Fibroblast of skin of right biceps (primary cell): Measurements from ENCODE around the gene ZNF618.
"Not testable (repeated sequence)": the region's sequence is repeated elsewhere in the genome, so short reads cannot be mapped to it uniquely, and the experiment has no call there.

ENCODE experiments used
- DNase-seq: peaks from one replicate; pipeline ENCODE4 v3.0.0-alpha.2; 2013

Gene ZNF618

DNA sequence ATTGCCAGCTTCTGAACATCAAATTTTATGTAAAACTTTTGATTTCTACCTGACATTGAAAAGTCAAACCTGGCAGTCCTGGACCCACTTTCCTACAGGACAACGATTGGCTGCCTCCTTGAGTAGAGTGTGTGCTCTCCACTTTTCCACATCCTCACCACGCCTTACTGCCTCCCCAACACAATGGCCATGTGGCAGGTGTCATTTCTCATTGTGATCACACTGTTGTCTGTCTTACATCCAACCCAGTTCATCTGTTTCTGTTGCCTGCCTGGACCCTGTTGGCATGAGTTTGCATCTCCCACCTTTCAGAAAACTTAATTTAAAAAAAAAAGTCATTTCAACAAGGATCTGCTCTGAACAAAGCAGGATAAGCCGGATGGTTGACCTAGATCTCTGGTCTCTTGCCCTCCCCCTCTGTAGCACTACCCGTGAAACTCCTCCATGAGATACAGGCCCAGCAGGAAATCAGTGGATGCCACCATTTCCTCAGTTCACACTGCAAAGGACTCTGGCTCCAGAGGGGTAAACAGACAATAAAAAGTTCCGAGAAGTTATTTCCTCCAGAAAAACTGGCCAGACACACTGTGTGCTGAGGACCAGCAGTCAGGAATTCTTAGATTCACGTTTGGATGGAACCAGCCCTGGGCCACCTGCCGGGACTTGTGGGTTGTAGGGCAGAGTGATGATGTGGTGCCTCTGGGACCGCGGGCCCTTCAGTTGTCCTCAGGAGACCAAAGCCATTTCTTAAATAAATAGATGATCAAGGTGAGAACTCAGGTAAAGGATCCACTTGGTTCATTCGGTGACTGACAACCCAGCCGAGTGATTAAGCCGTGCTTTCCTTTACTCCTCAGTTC lies 153.4 kb downstream of the ZNF618 start:
- DNase-seq: no peak

DNA sequence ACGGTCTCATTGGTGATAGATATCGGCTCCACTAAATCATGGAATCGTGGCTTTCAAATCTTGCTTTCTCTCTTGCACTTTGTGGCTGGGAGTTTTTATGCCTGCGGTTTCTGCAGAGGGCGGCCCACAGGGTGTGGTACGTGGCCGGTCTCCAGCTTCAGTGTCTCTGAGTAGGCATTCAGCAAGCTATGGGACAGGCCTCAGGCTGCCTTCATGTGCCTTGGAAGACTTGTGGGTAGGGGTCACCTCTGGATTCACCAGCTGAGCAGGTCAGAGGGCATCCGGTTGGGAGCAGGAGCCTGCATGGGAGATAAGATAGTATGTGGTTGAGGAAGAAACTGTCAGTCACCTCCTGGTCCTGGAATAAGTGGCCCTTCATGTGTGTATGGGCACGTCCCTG lies 154.3 kb downstream of the ZNF618 start:
- DNase-seq: no peak

DNA sequence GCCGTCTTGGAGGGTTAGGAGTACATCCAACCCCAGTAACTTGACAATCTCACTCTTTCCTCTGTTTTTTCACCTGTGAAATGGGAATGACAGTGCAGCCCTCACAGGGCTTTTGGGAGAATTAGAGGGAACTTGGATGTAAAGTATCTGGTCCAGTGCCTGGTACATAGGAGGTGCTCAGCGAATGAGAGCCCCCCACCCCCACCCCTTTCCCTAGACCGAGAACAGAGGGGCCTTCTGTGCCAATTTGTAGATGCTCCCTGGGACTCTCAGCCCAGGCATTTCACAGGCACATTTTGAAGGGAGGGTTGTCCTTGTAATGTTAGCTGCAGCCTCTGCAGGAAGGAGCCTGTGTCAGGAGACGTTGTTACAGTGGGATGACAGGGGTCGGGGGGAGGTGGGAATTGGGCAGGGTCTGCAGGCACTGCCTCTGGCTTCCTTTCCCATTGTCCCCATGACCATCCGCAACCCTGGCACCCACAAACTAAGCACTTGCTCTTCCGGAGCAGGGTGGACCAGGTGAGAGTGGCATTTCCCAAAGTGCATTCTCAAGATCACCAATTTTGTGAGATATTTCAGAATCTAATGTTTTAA lies 155.0 kb downstream of the ZNF618 start:
- DNase-seq: no peak

DNA sequence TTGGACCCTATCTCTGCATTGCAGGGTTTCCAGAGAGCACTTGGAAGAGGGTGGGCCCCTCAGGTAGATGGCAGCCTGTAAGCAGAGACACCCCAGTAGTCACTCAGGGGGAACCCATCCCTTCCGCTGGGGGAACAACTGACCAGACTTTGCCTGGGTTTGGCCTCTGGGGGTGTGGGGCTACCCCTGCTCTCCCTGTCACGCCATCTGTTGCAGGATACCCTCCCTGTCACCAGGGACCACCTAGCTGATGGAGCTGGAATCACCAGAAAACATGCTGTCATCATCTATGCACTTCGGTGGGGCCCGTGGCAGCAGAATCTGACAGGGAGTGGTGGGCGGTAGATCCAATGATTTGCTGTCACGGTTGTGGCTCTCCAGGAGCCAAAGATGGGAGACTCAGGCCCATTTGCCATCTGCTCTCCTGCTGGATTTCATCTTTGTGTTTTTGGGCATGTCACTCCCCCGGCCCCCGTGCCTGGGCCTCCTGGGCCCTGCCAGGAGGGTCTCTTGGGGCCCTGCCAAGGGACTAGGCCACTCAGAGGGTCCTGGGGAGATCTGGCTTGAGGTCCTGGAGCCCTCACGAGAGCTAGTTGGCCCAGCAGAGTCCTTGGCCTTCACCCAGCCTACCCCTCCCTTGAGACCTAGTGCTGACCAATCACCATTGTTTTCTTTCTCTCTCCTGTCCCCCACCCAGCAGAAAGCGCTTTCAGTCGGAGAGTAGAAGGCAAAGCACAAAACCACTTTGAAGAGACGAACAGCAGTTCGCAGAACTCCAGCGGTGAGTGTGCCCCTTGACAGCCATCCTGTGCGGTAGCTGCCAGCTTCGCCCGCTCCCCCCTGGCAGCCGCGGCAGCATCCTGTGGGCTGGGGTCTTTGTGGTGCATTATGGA lies 156.1 kb downstream of the ZNF618 start:
- DNase-seq: no peak

DNA sequence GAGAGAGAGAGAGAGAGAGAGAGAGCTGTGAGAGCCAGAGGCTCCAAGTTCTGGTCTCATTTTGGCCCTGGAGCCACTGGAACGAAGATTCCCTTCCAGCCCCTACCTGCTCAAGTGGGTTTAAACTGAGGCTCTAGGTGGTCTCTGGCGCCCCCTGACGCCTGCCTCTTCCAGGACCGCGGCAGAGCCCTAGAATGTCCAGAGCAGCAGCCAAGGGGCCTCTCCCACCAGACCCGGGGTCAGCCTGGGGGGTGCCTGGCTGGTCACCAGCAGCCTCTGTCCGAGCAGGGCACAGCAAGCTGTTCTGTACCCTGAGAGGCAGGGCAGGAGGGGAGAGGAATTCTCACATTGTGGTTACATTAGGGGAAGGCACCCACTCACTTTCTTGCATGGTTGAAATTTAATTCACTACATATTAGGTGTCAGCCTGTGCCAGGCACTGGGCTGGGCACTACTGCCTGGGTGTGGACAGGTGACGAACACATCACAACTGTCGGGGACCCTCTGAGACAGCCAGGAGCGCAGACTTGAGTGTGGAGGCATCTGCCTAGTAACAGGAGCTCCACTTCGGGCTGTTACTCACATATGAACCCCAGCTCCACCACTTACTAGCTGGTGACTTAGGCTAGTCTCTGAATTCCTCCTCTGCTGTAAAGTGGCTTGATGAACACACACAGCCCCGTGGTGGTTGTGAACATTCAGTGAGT lies 157.4 kb downstream of the ZNF618 start:
- DNase-seq: peak; percentile 11

DNA sequence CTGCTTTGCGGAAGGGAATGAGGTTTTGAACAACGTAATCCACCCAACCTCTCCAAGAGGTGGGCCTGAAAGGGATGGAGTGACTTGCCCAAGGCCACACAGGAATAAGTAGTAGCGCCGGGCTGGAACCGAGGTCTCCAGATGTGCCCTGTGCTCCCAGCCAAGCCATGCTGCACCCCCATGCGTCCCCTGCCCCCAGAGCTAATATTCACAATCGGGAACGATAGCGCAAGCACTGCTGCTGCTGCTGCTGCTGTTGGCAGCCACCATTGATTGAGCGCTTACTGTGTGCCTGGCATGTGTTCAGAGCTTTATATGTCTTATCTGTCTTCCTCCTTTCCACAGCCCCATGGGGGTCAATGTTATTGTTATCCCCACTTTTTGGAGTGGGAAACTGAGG lies 158.1 kb downstream of the ZNF618 start:
- DNase-seq: no peak

DNA sequence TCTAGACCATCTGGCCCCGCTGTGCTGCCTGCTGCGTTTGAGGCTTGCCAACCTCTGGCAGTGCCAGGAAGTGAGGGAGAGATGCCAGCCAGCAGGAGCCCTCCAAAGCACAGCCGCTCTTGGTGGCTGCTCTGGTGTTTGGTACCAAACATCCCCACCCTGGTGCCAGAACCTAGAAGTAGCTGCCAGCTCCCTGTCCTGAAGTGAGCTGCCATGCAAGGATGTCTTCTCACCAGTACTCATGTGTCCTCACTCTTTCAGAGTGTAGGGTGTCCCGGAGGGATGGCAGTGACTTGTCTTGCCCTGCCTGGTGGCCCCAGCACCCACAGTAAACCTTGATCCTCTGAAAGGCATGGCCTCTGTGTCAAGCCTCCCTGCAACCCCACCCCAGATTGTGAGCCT lies 158.6 kb downstream of the ZNF618 start:
- DNase-seq: no peak

DNA sequence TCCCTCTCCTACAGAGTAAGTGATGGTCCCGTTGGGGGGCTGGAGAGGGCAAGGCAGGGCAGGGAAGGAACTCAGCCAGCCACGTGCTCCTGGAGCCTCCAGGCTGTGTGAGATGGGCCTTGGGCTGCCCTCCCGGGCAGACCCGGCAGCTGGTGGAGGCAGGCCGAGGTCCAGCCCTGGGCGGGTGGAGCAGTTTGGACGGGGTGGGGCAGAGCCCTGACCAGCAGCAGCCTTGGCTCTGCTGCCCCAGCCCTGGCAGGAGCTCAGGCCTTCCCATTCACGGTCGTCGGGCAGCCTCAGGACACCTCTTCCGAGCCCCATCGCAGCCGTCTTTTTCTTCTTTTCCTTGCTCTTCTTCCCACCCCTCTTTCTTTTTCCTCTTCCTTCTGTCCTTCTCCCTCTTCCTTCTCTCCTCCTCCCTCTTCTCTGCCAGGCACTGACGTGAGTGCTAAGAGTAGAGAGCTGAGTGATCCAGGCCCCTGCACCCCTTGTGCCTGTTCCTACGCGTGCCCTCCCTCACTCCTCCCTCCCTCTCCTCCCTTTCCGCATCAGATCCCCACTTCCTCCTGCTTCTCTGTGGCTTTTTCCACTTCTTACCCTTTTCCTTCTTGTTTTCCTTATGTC lies 159.2 kb downstream of the ZNF618 start:
- no peak for DNase-seq

DNA sequence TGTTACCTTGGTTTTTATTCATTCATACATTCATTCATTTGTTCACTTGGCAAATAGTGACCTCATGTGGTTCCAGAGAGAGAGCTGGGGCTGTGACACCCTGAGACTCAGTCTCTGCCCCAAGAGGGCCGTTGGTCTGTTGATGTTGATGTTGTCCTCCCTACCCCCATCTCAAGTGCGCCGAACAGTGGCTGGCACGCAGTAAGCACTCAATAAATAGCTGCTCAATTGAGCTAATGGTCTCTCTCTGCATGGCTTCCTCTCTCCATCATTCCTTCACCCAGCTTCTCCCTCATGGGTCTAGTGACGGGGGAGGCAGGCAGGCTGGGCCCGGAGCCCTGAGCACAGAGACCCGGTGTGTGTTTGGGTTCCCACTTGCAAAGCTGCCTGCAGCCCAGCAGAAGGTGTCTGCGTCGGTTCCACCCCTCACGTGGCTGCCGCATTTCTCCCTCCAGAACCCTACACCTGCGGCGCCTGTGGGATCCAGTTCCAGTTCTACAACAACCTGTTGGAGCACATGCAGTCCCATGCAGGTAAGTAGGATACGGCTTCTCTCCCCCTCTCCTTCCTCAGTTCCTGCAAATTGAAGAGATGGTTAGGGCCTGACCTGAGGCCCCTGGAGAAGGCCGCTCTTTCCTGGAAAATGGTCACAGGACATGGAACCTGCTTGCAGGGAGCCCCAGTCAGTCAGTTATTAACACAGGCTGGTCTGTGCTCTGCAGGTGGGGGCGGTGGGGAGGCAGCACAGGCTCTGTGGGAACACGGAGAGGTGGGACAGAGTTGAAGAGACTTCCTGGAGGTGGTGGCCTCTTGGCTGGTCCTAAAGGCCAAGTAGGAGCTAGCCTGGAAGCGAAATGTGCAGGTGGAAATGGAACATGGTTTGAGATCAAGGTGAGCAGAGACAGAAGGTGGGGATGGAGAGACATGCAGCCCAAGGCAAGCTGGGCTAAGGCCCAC lies 160.0 kb downstream of the ZNF618 start:
- no peak for DNase-seq

DNA sequence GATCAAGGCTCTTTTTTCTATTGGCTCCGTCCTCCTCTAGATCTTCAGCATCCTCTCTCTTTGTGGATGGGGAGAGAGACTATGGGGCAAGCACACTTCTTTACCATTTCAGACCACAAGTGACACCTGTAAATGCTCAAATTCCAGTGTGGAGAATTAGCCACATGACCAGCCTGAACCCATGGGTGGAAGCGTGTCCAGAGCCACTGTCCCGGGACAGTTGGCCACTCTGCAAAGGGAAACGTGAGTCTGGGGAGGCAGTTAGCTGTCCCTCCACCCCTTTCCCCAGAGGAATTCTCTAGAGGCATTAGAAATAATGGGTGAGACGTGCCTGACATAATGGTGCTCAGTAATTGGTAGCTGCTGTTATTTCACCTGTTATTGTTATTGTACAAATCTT lies 161.1 kb downstream of the ZNF618 start:
- DNase-seq: no peak

DNA sequence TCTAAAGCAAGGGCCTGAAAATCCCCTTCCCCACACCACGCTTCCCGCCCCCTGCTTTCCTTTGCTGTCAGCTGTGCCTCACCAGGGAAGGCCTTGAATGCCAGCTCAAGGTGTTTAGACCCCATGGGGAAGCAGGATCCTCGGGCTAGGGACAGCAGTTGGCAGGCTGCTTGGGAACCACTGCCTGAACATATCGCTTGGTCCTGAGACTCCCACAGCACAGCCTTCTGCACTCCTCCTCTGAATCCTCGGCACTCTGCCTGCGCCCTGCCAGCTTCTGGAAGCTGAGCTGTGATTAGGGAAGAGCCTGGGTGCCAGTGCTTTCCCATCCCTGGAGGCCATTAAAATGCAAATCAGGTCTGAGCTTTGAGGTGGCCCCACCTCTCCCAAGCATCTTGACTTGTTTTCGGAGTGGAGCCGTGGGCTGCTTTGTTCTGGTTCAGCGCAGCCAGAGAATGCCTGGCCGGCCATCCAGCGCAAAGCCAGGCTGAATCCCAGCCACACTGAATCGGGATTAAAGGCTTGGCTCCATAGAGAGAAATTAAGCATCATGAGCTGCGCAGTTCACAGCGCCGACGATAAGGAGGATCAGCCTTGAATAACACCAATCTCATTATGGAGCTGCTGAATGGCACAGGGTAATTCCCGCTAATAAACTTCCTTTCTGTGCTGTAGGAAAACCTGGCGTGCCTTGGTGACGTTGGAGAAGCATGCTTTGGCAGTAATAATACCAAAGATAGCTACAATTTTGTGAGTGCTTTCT lies 162.0 kb downstream of the ZNF618 start:
- no peak for DNase-seq

DNA sequence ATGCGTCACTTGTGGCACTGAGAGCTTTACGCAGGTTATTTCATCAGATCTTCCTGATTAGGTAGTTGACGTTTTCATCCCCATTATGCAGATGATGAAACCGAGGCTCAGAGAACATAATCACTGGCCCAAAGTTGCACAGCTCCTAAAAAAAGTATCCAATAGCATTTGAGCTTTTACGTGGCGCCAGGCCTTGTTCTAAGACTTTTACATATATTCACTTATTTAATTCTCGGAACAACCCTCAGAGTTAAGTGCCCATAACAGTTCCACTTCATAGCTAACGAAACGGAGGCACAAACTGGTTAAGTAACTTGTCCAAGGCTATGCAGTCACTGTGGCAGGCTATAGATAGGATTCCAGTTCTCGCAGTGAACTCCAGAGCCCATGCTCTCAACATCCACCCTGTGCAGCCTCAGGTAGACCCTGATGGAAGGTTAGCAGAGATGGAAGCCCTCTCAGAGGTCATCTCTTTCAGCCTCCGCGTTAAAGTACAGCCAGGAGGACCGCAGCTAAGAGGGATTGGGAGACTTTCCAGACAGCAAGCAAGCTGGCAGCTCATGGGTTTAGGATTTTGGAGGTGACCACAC lies 162.7 kb downstream of the ZNF618 start:
- DNase-seq: no peak

DNA sequence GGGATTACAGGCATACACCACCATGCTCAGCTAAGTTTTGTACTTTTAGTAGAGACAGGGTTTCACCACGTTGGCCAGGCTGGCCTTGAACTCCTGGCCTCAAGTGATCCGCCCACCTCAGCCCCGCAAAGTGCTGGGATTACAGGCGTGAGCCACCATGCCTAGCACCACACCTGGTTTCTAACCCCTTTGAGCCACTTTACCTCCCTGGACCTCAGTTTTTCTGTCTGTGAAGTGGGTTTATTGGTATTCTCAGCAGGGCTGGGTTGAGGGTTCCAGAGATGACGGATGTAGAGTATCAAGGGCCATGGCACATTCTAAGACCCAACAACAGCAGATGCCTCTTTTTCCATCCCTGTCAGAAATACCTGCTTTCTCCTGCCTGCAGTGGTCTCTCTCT lies 163.4 kb downstream of the ZNF618 start:
- no peak for DNase-seq

DNA sequence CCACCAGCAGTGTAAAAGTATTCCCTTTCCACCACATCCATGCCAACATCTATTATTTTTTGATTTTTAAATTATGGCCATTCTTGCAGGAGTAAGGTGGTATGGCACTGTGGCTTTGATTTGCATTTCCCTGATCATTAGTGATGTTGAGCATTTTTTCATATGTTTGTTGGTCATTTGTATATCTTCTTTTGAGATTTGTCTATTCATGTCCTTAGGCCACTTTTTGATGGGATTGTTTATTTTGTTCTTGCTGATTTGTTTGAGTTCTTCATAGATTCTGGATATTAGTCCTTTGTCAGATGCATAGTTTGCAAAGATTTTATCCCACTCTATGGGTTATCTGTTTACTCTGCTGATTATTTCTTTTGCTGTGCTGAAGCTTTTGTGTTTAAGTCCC lies 167.6 kb downstream of the ZNF618 start:
- not testable (repeated sequence) for DNase-seq

DNA sequence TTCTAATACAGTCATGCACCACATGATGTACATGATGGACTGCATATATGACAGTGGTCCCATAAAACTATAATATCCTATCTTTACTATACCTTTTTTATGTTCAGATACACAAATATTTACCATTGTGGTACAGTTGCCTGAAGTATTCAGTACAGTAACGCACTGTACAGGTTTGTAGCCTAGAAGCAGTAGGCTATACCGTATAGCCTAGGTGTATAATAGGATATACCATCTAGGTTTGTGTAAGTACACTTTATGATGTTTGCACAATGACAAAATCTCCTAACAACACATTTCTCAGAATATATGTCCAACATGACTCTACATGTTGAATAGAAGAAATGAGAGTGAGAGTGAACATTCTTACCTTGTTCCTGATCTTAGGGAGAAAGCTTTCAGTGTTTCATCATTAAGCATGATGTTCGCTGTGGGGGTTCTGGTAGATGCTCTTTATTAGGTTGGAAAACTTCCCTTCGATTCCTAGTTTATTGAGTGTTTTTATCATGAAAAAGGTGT lies 170.2 kb downstream of the ZNF618 start:
- no peak for DNase-seq

DNA sequence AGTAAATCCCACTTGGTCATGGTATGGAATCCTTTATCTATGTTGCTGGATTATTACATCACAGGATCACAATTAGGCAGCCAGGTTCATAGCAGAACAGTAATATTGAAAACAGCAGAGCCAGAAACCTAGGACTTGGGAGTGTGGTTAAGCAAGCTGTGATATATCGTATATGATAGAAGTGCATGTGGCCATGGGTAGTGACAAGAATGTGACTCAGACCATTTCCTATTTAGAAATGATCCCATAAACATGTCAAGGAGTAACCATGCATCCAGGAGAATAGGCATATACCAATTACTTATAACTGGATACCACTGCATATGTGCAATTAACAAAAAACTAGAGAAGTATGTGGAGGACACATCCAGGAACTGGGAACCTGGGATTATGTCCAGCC lies 170.8 kb downstream of the ZNF618 start:
- peak; percentile 47 for DNase-seq

DNA sequence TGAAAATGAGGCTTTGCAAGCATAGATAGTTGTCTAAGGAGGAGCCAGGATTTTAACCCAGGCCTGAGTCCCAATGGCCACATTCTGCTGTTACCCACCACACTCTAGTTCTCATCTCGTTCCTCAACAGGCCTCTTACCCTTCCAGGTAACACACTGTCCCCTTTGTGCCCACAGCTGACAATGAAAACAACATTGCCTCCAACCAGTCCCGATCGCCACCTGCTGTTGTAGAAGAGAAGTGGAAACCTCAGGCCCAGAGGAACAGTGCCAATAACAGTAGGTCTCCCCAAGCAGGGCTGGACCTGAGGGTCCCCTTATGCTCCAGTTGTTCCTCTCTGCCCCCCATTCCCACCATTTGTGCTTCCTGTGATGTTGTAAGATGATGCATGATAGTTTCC lies 171.6 kb downstream of the ZNF618 start:
- DNase-seq: no peak

DNA sequence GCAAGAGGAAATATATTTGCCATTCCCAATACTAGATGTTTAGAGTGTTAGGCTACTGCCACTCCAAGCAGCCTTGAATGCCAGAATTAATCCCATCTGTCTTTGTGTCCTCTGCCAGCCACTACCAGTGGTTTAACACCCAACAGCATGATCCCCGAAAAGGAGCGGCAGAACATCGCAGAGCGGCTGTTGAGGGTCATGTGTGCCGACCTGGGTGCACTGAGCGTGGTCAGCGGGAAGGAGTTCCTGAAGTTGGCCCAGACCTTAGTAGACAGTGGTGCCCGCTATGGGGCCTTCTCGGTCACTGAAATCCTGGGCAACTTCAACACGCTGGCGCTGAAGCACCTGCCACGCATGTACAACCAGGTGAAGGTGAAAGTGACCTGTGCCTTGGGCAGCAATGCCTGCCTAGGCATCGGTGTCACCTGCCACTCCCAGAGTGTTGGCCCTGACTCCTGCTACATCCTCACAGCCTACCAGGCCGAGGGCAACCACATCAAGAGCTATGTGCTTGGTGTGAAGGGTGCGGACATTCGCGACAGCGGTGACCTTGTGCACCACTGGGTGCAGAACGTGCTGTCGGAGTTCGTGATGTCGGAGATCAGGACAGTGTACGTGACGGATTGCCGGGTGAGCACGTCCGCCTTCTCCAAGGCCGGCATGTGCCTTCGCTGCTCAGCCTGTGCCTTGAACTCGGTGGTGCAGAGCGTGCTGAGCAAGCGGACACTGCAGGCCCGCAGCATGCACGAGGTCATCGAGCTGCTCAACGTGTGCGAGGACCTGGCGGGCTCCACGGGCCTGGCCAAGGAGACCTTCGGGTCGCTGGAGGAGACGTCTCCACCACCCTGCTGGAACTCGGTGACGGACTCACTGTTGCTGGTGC lies 172.7 kb downstream of the ZNF618 start:
- DNase-seq: no peak
